ENCODE data around the gene MACROD2. TPM values are rescaled to one million over a fixed set of nuclear protein-coding genes. Genes with fewer than 3 reads are reported as not detected.
"Not testable (repeated sequence)": the region's sequence is repeated elsewhere in the genome, so short reads cannot be mapped to it uniquely, and the experiment has no call there.

The MACROD2 gene
- total RNA-seq, 1 donor from 2014 or later, result 78.2 TPM

GRCh38 chr20:15374682-15375081, 1379.4 kb downstream of the MACROD2 start:
- intact Hi-C loops (cut with DNase I), result no loop called here
- DNase-seq, result no peak
- H3K27ac ChIP-seq, result no peak overlapping the region
- TF ChIP-seq CTCF (IDR thresholded peaks at IDR 0.05), result no peak
- H3K4me3 ChIP-seq, result no peak overlapping the region
- H3K4me1 ChIP-seq, result no peaks in the 10 kb centered on the region
- no peaks in the 10 kb centered on the region for H3K36me3 ChIP-seq
- no peak for ATAC-seq
- no peaks in the 10 kb centered on the region for H3K9me3 ChIP-seq
- no peaks in the 10 kb centered on the region for H3K27me3 ChIP-seq

- intact Hi-C loops (cut with DNase I), result no loop called here
- no peak for TF ChIP-seq CTCF (IDR thresholded peaks at IDR 0.05)
These were observed 1380.5 kb downstream of the MACROD2 start for GRCh38 chr20:15375836-15376235.

GRCh38 chr20:15377603-15378002, 1382.3 kb downstream of the MACROD2 start:
- DNase-seq; ATAC-seq; H3K9me3 ChIP-seq; H3K4me3 ChIP-seq; H3K27me3 ChIP-seq; H3K4me1 ChIP-seq; intact Hi-C loops (cut with DNase I); H3K36me3 ChIP-seq; H3K27ac ChIP-seq: not testable (repeated sequence)

More at GRCh38 chr20:15375836-15376235, 1380.5 kb downstream of the MACROD2 start:
- no peak overlapping the region for H3K27ac ChIP-seq
- H3K27me3 ChIP-seq, result no peaks in the 10 kb centered on the region
- DNase-seq, result no peak
- ATAC-seq, result no peak
- H3K36me3 ChIP-seq, result no peaks in the 10 kb centered on the region
- no peak overlapping the region for H3K4me3 ChIP-seq
- H3K4me1 ChIP-seq, result no peaks in the 10 kb centered on the region
- H3K9me3 ChIP-seq, result no peaks in the 10 kb centered on the region

- H3K9me3 ChIP-seq, result no peaks in the 10 kb centered on the region
- no peak for TF ChIP-seq CTCF (IDR thresholded peaks at IDR 0.05)
These were observed 1382.8 kb downstream of the MACROD2 start for GRCh38 chr20:15378151-15378550.

GRCh38 chr20:15379681-15380296, 1384.5 kb downstream of the MACROD2 start:
- ATAC-seq, result no peak
- no peak for DNase-seq
- no peaks in the 10 kb centered on the region for H3K36me3 ChIP-seq
- no peaks in the 10 kb centered on the region for H3K27me3 ChIP-seq
- TF ChIP-seq CTCF (IDR thresholded peaks at IDR 0.05), result no peak
- no peaks in the 10 kb centered on the region for H3K9me3 ChIP-seq
- intact Hi-C loops (cut with DNase I), result no loop called here
- H3K27ac ChIP-seq, result no peak overlapping the region
- H3K4me3 ChIP-seq, result no peak overlapping the region
- H3K4me1 ChIP-seq, result no peaks in the 10 kb centered on the region

More at GRCh38 chr20:15378151-15378550, 1382.8 kb downstream of the MACROD2 start:
- H3K27me3 ChIP-seq, result no peaks in the 10 kb centered on the region
- no peak overlapping the region for H3K4me3 ChIP-seq
- no peak for DNase-seq
- H3K36me3 ChIP-seq, result no peaks in the 10 kb centered on the region
- H3K27ac ChIP-seq, result no peak overlapping the region
- no peak for ATAC-seq
- intact Hi-C loops (cut with DNase I), result no loop called here
- no peaks in the 10 kb centered on the region for H3K4me1 ChIP-seq

GRCh38 chr20:15380770-15381169, 1385.5 kb downstream of the MACROD2 start:
- no peak for DNase-seq
- no peaks in the 10 kb centered on the region for H3K27me3 ChIP-seq
- no peak overlapping the region for H3K4me3 ChIP-seq
- no peak for ATAC-seq
- H3K27ac ChIP-seq, result no peak overlapping the region
- H3K9me3 ChIP-seq, result no peaks in the 10 kb centered on the region
- no peaks in the 10 kb centered on the region for H3K36me3 ChIP-seq
- intact Hi-C loops (cut with DNase I), result no loop called here
- no peaks in the 10 kb centered on the region for H3K4me1 ChIP-seq
- TF ChIP-seq CTCF (IDR thresholded peaks at IDR 0.05), result no peak

Data from upper lobe of right lung (tissue), 1 donor.